KG1 (cell line): ENCODE measurements around the gene RGS3.
"Not testable (repeated sequence)": the region's sequence is repeated elsewhere in the genome, so short reads cannot be mapped to it uniquely, and the experiment has no call there.

Experiments used
- DNase-seq: peaks from one replicate; lab custom pipeline; 2025; lab: John Stamatoyannopoulos, UW

RGS3 gene

GRCh38 chr9:113547501-113547900 lies 84.0 kb downstream of the RGS3 start:
- DNase-seq = no peak

DNA sequence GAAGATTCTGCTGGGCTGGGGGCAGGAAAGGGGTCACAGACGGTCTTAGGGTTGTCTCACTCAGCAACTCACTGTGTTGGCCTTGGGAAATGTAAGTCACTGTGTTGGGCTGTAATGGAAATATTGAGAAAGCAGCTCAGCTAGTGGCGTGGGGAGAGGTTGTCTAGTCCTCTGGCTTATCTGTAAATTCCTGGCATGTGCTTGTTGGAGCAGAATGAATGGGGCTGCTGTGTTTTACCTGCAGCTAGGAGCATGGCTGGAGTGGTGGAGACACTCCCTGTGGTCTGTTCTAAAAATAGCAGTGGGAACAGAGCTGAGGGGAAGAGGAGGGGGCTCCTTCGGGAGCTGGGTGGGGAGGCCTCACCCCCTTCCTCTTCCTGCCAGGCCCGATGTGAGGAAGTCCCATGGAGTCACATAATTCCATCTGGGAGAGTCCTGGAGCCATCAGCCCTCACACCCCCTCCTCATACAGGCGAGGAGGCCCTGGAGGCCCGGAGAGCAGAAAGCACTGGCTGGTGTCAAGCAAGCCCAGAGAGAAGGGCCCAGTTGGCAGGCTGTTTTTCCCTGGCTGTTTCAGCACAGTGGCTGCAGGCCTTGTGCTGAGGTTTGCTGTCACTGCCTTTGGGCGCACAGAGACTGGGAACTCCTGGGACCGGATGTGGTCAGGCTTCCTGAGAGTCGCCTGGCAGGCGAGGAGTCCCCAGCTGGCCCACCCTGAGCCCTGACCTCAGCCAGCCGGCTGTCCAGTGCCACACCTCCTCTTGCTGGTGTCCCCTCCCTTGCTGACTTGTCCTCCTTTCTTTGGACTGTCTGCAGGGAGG lies 84.9 kb downstream of the RGS3 start:
- DNase-seq = no peak

GRCh38 chr9:113549892-113550291 lies 86.4 kb downstream of the RGS3 start:
- not testable (repeated sequence) for DNase-seq

GRCh38 chr9:113556877-113557593 lies 93.5 kb downstream of the RGS3 start:
- no peak for DNase-seq

DNA sequence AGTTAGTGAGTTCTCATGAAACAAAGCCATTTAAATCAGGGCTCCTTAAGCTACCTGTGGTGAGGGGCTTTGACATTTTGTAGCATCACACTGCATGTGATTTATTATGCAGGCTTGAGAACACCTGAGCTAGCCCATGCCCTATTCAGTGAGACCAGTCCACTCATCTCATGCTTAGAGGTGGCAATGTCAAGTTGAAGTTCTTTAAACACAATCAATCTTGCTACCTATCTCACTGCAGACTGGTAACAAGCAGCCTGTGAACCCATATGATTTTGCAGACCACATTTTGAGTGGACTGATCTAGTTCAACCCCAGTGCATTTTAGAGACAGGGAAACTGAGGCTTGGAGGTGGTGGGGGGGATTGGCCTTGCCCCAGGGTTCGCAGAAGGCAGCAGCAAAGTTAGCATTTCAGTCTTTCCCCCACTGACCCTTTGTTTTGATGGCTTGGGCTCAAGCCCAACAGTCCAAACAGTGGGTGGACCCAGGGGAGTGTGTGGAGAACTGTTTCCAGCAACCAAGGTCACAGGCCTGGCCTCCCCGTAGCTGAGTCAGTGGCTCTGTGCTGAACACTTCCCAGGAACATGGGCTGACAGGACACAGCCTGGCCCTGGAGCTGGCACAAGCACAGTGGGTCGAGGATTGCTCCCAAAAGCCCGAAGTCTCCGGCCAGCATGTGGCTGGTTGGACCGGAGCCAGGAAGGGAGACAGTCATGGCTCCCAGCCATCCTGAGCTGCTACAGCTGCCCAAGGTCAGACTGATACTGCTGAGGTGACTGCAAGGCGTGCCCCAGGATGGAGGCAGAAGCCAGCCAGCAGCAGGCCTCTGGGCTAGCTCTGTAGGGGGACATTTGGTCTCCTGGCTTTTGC lies 95.3 kb downstream of the RGS3 start:
- no peak for DNase-seq

GRCh38 chr9:113559834-113560800 lies 96.6 kb downstream of the RGS3 start:
- no peak for DNase-seq

- DNase-seq = no peak
These were observed 99.3 kb downstream of the RGS3 start for GRCh38 chr9:113562653-113563381.

DNA sequence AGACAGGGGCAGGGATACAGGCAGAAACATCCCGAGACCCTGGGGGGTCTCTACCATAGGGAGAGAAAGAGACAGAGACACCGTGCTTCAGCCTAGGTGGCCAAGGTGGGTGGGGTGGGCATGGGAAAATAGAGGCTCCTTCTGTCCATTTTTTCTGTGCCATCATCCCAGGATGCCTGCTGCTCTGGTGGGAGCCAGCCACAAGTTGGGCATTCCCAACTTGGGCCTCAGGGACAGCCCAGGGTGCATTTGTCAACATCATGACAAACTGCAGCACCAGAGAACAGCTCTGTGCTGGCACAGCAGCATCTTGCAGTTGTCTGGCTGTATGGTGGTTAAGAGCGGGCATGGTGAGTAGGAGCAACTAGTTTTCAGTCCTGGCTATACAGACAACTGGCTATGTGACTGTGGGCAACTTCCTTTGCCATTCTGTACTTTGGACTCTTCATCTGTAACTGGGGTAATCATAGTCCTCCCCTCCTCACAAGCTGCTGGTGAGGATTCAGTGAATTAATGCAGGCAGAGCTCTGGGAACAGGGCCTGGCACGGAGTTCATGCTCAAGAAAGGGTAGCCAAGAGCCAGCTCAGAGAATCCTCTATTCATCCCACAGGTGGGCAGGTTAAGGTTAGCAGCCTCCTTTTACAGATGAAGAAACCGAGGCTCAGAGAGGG lies 100.4 kb downstream of the RGS3 start:
- DNase-seq = no peak

- DNase-seq = no peak
These were observed 101.1 kb downstream of the RGS3 start for GRCh38 chr9:113564498-113565237.

DNA sequence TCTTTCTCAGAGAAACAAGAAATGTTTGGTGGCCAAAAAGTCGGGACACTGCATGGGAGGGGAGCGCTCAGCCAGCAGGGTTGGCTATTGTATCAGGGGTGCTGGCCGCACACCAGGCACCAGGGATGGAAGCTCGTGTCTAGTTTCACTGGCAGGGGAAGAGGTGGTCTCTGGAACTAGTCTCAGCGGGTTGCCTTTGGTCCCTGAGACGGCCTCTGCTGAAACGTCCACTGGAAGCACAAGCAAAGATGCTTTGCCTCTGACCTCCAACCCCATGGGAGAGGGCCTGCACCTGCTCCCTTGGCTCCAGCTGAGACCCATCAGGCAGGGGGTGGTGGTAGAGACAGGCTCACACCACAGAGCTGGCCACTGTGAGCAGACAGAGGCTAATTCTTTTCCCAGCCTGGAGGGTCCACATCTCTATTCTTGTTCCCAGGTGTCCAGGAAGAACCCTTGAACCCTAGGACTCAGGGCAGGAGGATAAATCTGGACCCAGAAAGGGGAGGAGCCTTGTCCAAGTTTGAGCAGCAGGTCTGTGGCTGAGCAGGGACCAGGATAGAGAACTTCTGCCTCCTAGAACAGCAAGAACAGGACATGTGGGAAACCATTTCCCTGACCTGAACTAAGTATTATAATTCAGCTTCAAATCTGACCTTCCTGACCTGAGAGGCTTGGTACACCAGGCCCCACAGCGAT lies 102.6 kb downstream of the RGS3 start:
- DNase-seq = no peak

DNA sequence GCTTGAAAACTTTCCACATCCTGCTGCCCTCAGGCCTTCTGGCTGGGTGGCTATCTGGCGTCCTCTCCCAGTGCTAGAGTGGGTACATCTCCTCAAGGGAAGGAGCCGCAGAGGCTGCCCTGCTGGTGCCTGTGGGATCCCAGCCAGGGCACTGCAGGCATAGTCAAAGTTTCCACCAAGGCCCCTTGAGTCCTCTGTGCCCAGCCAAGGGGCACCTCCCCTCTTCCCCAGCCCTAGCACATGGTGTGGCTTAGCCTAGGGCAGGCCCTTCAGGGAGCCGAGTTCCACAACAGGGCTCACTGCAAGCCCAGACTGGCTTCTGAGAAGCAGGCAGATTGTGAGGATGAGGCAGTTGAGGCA lies 103.2 kb downstream of the RGS3 start:
- no peak for DNase-seq

- no peak for DNase-seq
These were observed 104.0 kb downstream of the RGS3 start for GRCh38 chr9:113567361-113568080.

GRCh38 chr9:113568081-113568435 lies 104.5 kb downstream of the RGS3 start:
- DNase-seq = no peak

DNA sequence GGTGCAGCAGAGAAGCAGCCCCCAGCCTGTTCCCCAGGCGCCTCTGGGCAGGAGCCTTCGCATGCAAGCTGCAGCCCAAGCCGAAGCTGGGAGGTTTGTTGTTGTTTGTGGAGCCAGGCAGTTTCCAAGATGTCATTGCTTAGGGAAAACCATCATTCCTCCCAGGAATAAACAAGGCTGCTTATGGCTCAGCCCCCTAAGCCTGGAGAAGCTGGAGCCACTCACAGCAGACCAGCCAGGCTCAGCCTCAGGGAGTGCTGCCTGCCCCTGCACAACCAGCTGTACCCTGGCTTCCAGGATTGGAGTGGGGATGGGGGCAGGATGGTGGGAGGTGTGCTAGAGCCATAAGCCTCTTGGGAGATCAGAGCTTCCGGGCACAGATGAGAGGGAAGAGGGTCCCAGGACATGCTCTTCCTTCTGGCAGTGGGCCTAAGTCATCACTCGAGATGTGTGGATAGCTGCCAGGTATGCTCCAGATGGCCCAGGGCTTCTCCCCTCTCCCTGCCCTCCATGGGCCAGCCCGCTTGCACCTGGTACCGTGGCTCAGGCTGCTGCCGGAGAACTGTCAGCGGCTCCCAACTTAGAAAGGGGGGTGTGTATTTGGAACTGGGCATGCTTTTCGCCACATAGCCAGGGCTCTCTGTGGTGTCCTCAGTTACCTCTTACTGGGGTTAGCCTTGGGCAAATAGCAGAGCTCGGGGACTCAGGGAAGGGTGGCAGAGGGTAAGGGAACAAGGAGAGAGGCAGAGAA lies 105.2 kb downstream of the RGS3 start:
- DNase-seq = no peak

GRCh38 chr9:113569472-113570060 lies 106.0 kb downstream of the RGS3 start:
- DNase-seq = no peak

DNA sequence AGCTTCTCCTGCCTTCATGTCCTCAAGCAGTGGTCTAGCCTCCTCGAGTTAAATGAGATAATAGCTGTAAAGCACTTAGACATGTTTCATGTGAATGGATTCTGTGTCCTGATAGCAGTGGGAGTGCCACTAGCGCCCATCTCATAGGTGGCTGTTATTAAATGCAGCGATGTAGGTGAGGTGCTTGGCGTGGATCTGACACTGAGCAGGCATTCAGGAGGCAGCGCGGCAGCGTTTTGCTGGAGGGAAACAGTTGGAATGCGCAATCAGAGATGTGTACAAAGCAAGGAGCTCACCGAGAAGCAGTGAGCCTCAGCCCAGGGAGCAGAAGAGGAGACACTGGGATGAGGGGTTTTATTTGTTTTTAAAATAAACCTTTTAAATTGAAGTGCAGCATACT lies 106.6 kb downstream of the RGS3 start:
- DNase-seq = no peak
